ENCODE results near the gene TMEM121. TPM values are rescaled to one million over a fixed set of nuclear protein-coding genes. Genes with fewer than 3 reads are reported as not detected.

The TMEM121 gene
- total and polyA plus RNA-seq, 2 of the 4 experiments (the other 2 are of a cell fraction) = 2.7 to 6.3 TPM

DNA sequence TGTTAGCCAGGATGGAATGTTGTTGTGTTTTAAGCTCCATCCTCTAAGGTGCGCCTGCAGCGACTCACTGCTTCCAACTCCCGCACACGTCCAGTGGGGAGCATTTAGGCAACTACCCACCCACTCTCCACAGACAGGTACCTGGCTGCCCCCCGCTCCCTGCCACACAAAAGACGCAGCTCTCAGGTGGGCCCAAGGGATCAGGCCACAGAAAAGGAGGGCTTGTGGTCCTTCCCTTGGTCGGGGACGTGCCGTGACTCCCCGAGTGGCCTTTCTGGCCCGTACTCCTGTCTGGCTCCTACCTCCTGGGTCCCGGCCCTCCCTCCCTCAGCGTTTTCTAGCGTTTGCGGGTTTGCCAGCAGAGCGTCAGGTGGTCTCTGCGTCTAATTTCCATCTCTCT, 19.1 kb upstream of the TMEM121 start:
- Histone ChIP-seq H2AFZ (replicated peaks; ENCODE audit: low read length, poor library complexity) (no peak overlapping the region), H3K23ac (ENCODE audit: low read depth, low read length) (no peak overlapping the region), H3K27me3 (ENCODE audit: control insufficient read depth, insufficient read depth, low read length) (peaks cover 17% of the 10 kb centered on the region), H2BK5ac (ENCODE audit: low read depth, low read length, poor library complexity, severe bottlenecking) (no peak overlapping the region), H3K27ac (ENCODE audit: insufficient read depth, low read length) (no peak overlapping the region), H3K9me3 (ENCODE audit: control insufficient read depth, insufficient read depth, low read length) (no peaks in the 10 kb centered on the region), H3K4me3 (ENCODE audit: insufficient read depth, low read depth, low read length) (no peak overlapping the region), H2BK20ac (ENCODE audit: low read depth, low read length) (no peak overlapping the region), H4K8ac (ENCODE audit: low read depth in 2 of 2, low read length in 2 of 2) (no peak overlapping the region), H2BK15ac (ENCODE audit: low read depth, low read length) (no peak overlapping the region), H3K56ac (ENCODE audit: extremely low read depth, insufficient read depth, low read length) (no peak overlapping the region), H3K4me2 (ENCODE audit: low read depth, low read length) (no peak overlapping the region), H3K9me1 (ENCODE audit: insufficient read depth, low read length) (no peaks in the 10 kb centered on the region), H3K14ac (replicated peaks; ENCODE audit: low read depth, low read length) (no peak overlapping the region), H3K4me1 (ENCODE audit: control insufficient read depth, insufficient read depth, low read length) (no peaks in the 10 kb centered on the region), H2AK5ac (ENCODE audit: low read depth, low read length) (no peak overlapping the region), H3K18ac (ENCODE audit: low read depth, low read length) (no peak overlapping the region), H2BK120ac (ENCODE audit: low read depth, low read length) (no peak overlapping the region), H3K9ac (ENCODE audit: low read depth, low read length) (no peak overlapping the region), H3K79me1 (ENCODE audit: low read depth in 1 of 2, low read length in 2 of 2) (no peaks in the 10 kb centered on the region), H2AK9ac (replicated peaks; ENCODE audit: low read depth, low read length, poor library complexity) (no peak overlapping the region), H3K36me3 (ENCODE audit: control insufficient read depth, insufficient read depth, low read length) (no peaks in the 10 kb centered on the region), H4K91ac (ENCODE audit: insufficient read depth, low read depth, low read length) (no peak overlapping the region), H4K5ac (ENCODE audit: low read depth, low read length) (no peak overlapping the region), H3K4ac (ENCODE audit: low read depth, low read length) (no peak overlapping the region), H4K20me1 (ENCODE audit: insufficient read depth, low read length) (no peaks in the 10 kb centered on the region)
- in situ Hi-C loops (cut with MboI; ENCODE audit: low sequenced_read_pairs) (no loop called here), dilution Hi-C loops (cut with HindIII; ENCODE audit: low sequenced_read_pairs, unreplicated experiment) (no loop called here), intact Hi-C loops (cut with micrococcal nuclease) (no loop called here)
- DNase-seq (no peak), ATAC-seq (ENCODE audit: low read depth) (no peak)
- TF ChIP-seq RFX5 (IDR thresholded peaks at IDR 0.05; ENCODE audit: low read depth, low read length) (no peak), BHLHE40 (IDR thresholded peaks at IDR 0.05; ENCODE audit: low read depth, low read length) (no peak)
- WGBS, 2 experiments (ENCODE audit: extremely low coverage in 2 of 2, insufficient read length in 1 of 2) = 55% methylated on average over 12 of the region's 17 CpGs; no CpG with 5 or more reads in 1 of the 2 experiments
- ChIA-PET POLR2A (ENCODE audit: unreplicated experiment) (no interaction called here), CTCF (no interaction called here)
- BruUV-seq (replicated peaks) = no TSS peak

Measured in IMR-90 (cell line).